K562 (cell line): ENCODE results near the gene BCKDK. TPM values are rescaled to one million over a fixed set of nuclear protein-coding genes. Genes with fewer than 3 reads are reported as not detected.

Experiments
- ELF1 ChIP-seq: fragments of 200-800 bp; sonication (Bioruptor generic); IDR thresholded peaks from 2 replicates; pipeline ENCODE4 v1.6.1; 2016; ENCODE audit warnings: missing genetic modification characterization, missing compliant biosample characterization
- GATA2 ChIP-seq: sonication (generic); formaldehyde crosslinking; IDR thresholded peaks from 2 replicates; pipeline ENCODE4 v1.4.0; 2020; ENCODE audit warnings: mild to moderate bottlenecking, missing genetic modification reagents
- HCFC1 ChIP-seq: IDR thresholded peaks from 2 replicates; pipeline ENCODE4 v1.6.1; 2012; ENCODE audit warnings: low read depth, low read length, improper control_type of control experiment
- HDAC6 ChIP-seq: IDR thresholded peaks from 2 replicates; pipeline ENCODE4 v1.6.1; 2012; ENCODE audit warnings: low read depth, mild to moderate bottlenecking, control low read depth, inconsistent platforms, low read length, moderate library complexity
- HNRNPLL ChIP-seq: fragments of 200-400 bp; formaldehyde crosslinking; IDR thresholded peaks from 2 replicates; pipeline ENCODE4 v1.6.1; 2017; ENCODE audit warnings: low read length, low read depth, mild to moderate bottlenecking; ENCODE audit not compliant: poor library complexity, severe bottlenecking
- KDM4B ChIP-seq, 2 experiments: fragments of 450-650 bp in 1 of 2; sonication (generic) in 1 of 2; IDR thresholded peaks; 2 replicates each; pipeline ENCODE4 v1.6.1; 2016 to 2017; ENCODE audit warnings: borderline replicate concordance in 2 of 2, antibody characterized with exemption in 1 of 2, low read depth in 1 of 2, mild to moderate bottlenecking in 1 of 2
- MAX ChIP-seq: sonication (generic); formaldehyde crosslinking; IDR thresholded peaks from 2 replicates; pipeline ENCODE4 v1.9.0; 2022; ENCODE audit warnings: mild to moderate bottlenecking, missing genetic modification reagents
- MXI1 ChIP-seq: IDR thresholded peaks from 2 replicates; pipeline ENCODE4 v1.6.1; 2011; ENCODE audit warnings: low read depth, mild to moderate bottlenecking, improper control_type of control experiment, low read length
- NR2C2 ChIP-seq, 2 experiments: fragments of 200-800 bp in 1 of 2; sonication (Bioruptor generic) in 1 of 2; sonication (generic) in 1 of 2; formaldehyde crosslinking in 1 of 2; IDR thresholded peaks; 2 replicates each; pipeline versions ENCODE4 v1.6.1 to v1.8.0; 2016 to 2022; ENCODE audit warnings: mild to moderate bottlenecking in 1 of 2, missing compliant biosample characterization in 1 of 2, missing genetic modification characterization in 1 of 2, missing genetic modification reagents in 1 of 2
- PHF8 ChIP-seq: fragments of 200-600 bp; sonication (generic); IDR thresholded peaks from 2 replicates; pipeline ENCODE4 v1.6.1; 2012; ENCODE audit warnings: mixed run types, mild to moderate bottlenecking, inconsistent platforms, low read length, moderate library complexity, borderline replicate concordance
- RBM14 ChIP-seq: fragments of 200-400 bp; formaldehyde crosslinking; IDR thresholded peaks from 2 replicates; pipeline ENCODE4 v1.6.1; 2018; ENCODE audit warnings: low read depth, mild to moderate bottlenecking, low read length, moderate library complexity, borderline replicate concordance; ENCODE audit not compliant: insufficient read depth
- RCOR1 ChIP-seq, 2 experiments: IDR thresholded peaks; 2 replicates each; pipeline ENCODE4 v1.6.1; 2012; ENCODE audit warnings: low read depth in 2 of 2, low read length in 2 of 2, borderline replicate concordance in 1 of 2, improper control_type of control experiment in 1 of 2
- SIN3A ChIP-seq, 2 experiments: fragments of 150-350 bp in 1 of 2; IDR thresholded peaks; 2 replicates each; pipeline ENCODE4 v1.6.1; 2011 to 2016; ENCODE audit warnings: borderline replicate concordance in 2 of 2, low read depth in 2 of 2, low read length in 2 of 2, mild to moderate bottlenecking in 2 of 2, moderate library complexity in 2 of 2; ENCODE audit not compliant: control insufficient read depth in 1 of 2
- SMAD1 ChIP-seq: fragments of 150-350 bp; IDR thresholded peaks from 2 replicates; pipeline ENCODE4 v1.6.1; 2014; ENCODE audit warnings: low read length, low read depth; ENCODE audit not compliant: partially characterized antibody
- SMC3 ChIP-seq: conservative IDR thresholded peaks from 2 replicates; pipeline ENCODE4 v1.6.1; 2011; ENCODE audit warnings: low read depth, low read length, improper control_type of control experiment; ENCODE audit not compliant: insufficient read depth
- SOX6 ChIP-seq: fragments of 450-650 bp; IDR thresholded peaks from 2 replicates; pipeline ENCODE4 v1.6.1; 2014; ENCODE audit warnings: mild to moderate bottlenecking
- TEAD4 ChIP-seq, 2 experiments: sonication (generic) in 1 of 2; formaldehyde crosslinking in 1 of 2; IDR thresholded peaks; 2 replicates each; pipeline versions ENCODE4 v1.6.1 to v1.8.0; 2012 to 2022; ENCODE audit warnings: borderline replicate concordance in 1 of 2, inconsistent platforms in 1 of 2, low read length in 1 of 2, mild to moderate bottlenecking in 1 of 2, missing genetic modification reagents in 1 of 2
- ZBTB2 ChIP-seq: fragments of 450-650 bp; IDR thresholded peaks from 2 replicates; pipeline ENCODE4 v1.6.1; 2016; ENCODE audit warnings: antibody characterized with exemption
- ZNF280B ChIP-seq: fragments of 250-450 bp; sonication (Bioruptor Pico); IDR thresholded peaks from 2 replicates; pipeline ENCODE4 v1.5.1; 2021; ENCODE audit warnings: mild to moderate bottlenecking
- ZNF354B ChIP-seq: fragments of 250-450 bp; sonication (Bioruptor Pico); IDR thresholded peaks from 2 replicates; pipeline ENCODE4 v1.4.0; 2020
- ZNF766 ChIP-seq: fragments of 200-800 bp; sonication (Bioruptor generic); conservative IDR thresholded peaks from 2 replicates; pipeline ENCODE4 v1.6.1; 2016; ENCODE audit warnings: missing genetic modification characterization, missing compliant biosample characterization
- ZNF77 ChIP-seq: fragments of 250-450 bp; sonication (Bioruptor Pico); IDR thresholded peaks from 2 replicates; pipeline ENCODE4 v1.5.0; 2020
- ZNF785 ChIP-seq: fragments of 250-450 bp; sonication (Bioruptor Pico); IDR thresholded peaks from 2 replicates; pipeline ENCODE4 v1.4.0; 2020; ENCODE audit warnings: mild to moderate bottlenecking
- ZZZ3 ChIP-seq: fragments of 450-650 bp; IDR thresholded peaks from 2 replicates; pipeline ENCODE4 v1.6.1; 2016; ENCODE audit warnings: antibody characterized with exemption, mild to moderate bottlenecking, moderate library complexity
- polyA plus RNA-seq, 8 experiments: library from polyadenylated mRNA; depleted of rRNA in 4 of 8; stranded (reverse) in 5 of 8; unstranded in 3 of 8; fragments of >200 nt; fragmentation: Nextera tagmentation in 2 of 8; fragmentation: Illumina TruSeq in 1 of 8; extraction: Ambion mirVana in 2 of 8; extraction: Trizol in 1 of 8; gene quantifications; 2 replicates each; pipeline versions ENCODE4 v1.2.1 to v1.2.3, GENCODE V29; 2011 to 2014; ENCODE audit warnings: inconsistent platforms in 1 of 8, missing spikeins in 1 of 8
- total RNA-seq, 7 experiments: library from RNA; depleted of rRNA in 6 of 7; stranded (reverse); fragments of >200 nt in 6 of 7; fragmentation: Illumina TruSeq in 2 of 7; extraction: Trizol in 2 of 7; gene quantifications; 2 replicates each; pipeline versions ENCODE4 v1.2.1 to v1.2.3, GENCODE V29; 2011 to 2021; ENCODE audit warnings: low replicate concordance in 1 of 7

Gene BCKDK
- total and polyA plus RNA-seq, 9 of the 15 experiments (the other 6 are each of a cell fraction or from before 2014, with no cell fraction given) = 0.58 to 34.8 (median 13.1) TPM

- TF ChIP-seq RBM14 = peak; percentile 69; the same call in 1 of the 2 replicates
- TF ChIP-seq SMAD1 = no peak
- peak; percentile 80 for TF ChIP-seq MAX (CRISPR knock-in tag)
- TF ChIP-seq SMC3 = no peak
- TF ChIP-seq KDM4B (IDR thresholded peaks at IDR 0.05; ENCODE audit: borderline replicate concordance in 2 of 2, low read depth in 1 of 2) = no peak
- peak in 1 of 2 experiments; percentile 46; a peak in 1 of 4 replicates for TF ChIP-seq RCOR1 (IDR thresholded peaks at IDR 0.05; ENCODE audit: borderline replicate concordance in 1 of 2, low read depth in 2 of 2, low read length in 2 of 2)
- peak; percentile 92 for TF ChIP-seq HCFC1
- peak; percentile 73; the same call in 1 of the 2 replicates for TF ChIP-seq ZNF766 (CRISPR knock-in tag)
- no peak for TF ChIP-seq ZNF354B (CRISPR knock-in tag)
- TF ChIP-seq SOX6 = peak; percentile 69; the same call in 1 of the 2 replicates
- no peak for TF ChIP-seq ZNF785 (CRISPR knock-in tag)
- TF ChIP-seq PHF8 = peak; percentile 71; the same call in 1 of the 2 replicates
- peak; percentile 92 for TF ChIP-seq HNRNPLL
- peak; percentile 59 for TF ChIP-seq TEAD4 (IDR thresholded peaks at IDR 0.05; ENCODE audit: low read length)
- peak; percentile 39; the same call in 1 of the 2 replicates for TF ChIP-seq TEAD4 (CRISPR knock-in tag; IDR thresholded peaks at IDR 0.05; ENCODE audit: borderline replicate concordance)
- no peak for TF ChIP-seq ZZZ3
- no peak for TF ChIP-seq GATA2 (CRISPR knock-in tag)
- no peak for TF ChIP-seq ELF1 (tag)
- no peak for TF ChIP-seq ZNF77
- peak; percentile 30; the same call in 1 of the 2 replicates for TF ChIP-seq NR2C2 (CRISPR knock-in tag; IDR thresholded peaks at IDR 0.05)
- 0 out of 2 replicates have a peak, but pooled peaks have one; percentile 49 for TF ChIP-seq NR2C2 (tag; IDR thresholded peaks at IDR 0.05)
- TF ChIP-seq HDAC6 = no peak
- peak; percentile 61; the same call in 1 of the 2 replicates for TF ChIP-seq ZBTB2
- peak in 1 of 2 experiments; percentile 75; a peak in 1 of 4 replicates for TF ChIP-seq SIN3A (IDR thresholded peaks at IDR 0.05; ENCODE audit: borderline replicate concordance in 2 of 2, control insufficient read depth in 1 of 2, low read depth in 2 of 2, low read length in 2 of 2)
- no peak for TF ChIP-seq ZNF280B (CRISPR knock-in tag)
- no peak for TF ChIP-seq MXI1
Measured at GRCh38 chr16:31094424-31095120, 13.6 kb upstream of the BCKDK start, which contains the start of gene VKORC1 (continued).
